ENCODE measurements around the gene BEST4.
"Not testable (repeated sequence)": the region's sequence is repeated elsewhere in the genome, so short reads cannot be mapped to it uniquely, and the experiment has no call there.

BEST4 gene

DNA sequence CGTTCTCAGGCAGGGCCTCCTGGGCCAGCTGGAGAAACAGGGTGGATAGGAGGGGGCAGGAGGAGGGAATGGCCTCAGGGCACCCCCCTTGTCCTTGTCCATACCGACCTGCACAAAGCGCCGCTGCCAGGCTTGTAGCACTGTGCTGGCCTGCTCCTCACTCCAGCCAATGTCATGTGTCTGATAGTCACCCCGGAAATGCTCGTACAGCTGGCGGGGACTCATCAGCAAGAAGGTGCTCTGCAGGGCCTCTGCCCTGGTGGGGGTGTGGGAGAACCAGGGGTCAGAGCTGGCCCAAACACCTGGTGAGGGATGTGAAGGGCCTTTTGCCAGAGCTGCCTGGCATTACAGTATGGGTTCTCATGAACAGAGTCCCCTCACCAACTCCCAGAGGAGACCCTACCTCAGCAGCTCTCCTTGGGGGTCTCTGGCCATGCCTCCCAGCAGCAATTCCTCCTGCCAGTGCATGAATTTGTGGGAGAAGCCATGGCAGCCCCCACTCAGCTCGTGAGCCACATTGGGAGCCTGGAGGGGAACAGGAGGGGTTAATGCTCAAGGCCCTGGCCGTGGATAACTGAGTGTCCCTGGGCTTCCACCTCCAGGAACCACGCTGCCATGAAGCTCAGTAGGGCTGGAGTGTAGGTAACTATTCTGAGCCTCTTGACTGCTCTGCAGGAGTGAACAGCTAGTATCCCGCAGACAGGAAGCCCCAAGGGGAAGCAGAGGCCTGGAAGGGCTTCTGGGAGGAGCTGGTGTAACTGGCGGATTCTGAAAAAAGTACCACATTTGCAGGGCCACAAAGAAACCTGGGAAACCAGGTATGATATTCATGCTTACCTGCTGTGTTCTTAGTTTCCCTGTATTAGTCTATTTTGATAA, 41.8 kb upstream of the BEST4 start:
- no peak for DNase-seq (ENCODE audit: low read depth)
- H3K4me3 ChIP-seq (ENCODE audit: low read length) = no peak overlapping the region
- TF ChIP-seq, protein P1, sequence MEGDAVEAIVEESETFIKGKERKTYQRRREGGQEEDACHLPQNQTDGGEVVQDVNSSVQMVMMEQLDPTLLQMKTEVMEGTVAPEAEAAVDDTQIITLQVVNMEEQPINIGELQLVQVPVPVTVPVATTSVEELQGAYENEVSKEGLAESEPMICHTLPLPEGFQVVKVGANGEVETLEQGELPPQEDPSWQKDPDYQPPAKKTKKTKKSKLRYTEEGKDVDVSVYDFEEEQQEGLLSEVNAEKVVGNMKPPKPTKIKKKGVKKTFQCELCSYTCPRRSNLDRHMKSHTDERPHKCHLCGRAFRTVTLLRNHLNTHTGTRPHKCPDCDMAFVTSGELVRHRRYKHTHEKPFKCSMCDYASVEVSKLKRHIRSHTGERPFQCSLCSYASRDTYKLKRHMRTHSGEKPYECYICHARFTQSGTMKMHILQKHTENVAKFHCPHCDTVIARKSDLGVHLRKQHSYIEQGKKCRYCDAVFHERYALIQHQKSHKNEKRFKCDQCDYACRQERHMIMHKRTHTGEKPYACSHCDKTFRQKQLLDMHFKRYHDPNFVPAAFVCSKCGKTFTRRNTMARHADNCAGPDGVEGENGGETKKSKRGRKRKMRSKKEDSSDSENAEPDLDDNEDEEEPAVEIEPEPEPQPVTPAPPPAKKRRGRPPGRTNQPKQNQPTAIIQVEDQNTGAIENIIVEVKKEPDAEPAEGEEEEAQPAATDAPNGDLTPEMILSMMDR (IDR thresholded peaks at IDR 0.05; ENCODE audit: insufficient read depth, low read depth, low read length, missing control alignments) = no peak

DNA sequence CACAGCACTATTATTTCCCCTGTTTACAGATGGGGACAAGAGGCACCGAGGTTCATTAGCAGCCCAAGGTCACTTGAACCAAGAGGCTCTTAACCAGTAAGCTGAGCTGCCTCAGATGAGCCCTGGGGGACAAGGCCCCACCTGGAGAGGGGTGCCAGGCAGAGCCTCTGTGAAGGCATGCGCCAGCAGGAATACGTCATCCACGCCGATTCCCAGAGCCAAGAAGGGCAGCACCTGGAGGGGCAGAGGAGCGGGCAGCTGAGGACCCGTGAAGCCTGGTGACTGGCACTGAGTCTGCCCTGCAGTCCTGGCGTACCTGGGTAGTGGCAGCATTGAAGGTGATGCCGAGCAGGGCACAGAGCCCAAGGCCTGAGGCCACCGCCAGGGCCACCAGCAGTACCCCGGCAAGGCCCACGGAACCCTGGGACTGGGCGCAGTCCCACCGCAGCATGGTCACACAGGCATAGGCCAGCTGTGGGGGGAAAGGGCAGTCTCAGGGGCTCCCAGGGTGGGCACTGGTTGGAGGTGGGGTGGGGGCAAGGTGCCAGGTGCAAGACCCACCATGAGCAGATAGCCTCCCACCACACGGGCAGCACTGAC, 41.0 kb upstream of the BEST4 start:
- no peak for DNase-seq (ENCODE audit: low read depth)
- TF ChIP-seq, protein P1 (IDR thresholded peaks at IDR 0.05; ENCODE audit: insufficient read depth, low read depth, low read length, missing control alignments) = no peak
- no peak overlapping the region for H3K4me3 ChIP-seq (ENCODE audit: low read length)

DNA sequence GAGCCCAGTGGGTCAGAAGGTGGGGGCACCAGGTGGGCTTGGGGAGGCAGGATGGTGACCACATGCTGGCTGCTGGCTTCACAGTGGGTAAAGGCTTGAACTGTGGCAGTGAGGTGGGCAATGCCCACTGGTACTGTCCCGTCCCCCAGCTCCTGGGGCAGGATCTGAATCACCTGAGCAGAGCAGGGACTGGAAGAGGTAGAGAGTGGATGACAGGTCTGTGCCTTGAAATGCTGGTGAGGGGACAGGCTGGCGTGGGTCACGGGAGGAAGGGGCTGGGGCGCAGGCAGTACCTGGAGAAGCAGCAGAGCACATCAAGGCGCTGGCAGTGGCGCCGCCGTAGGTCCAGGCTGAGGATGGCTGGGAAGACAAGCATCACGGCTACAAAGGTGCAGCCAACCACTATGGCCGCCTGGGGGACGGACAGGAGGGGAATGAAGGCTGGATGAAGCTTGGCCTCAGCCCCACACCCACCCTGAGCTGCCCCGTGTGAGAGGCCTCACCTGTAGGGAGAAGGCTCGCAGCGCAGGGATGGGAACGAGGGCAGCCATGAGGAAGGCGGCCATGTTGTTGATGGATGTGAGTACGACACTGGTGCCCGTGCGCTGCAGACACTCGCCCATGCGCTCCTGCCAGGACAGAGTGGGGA, 40.2 kb upstream of the BEST4 start:
- H3K4me3 ChIP-seq (ENCODE audit: low read length) = no peak overlapping the region
- DNase-seq (ENCODE audit: low read depth) = no peak
- TF ChIP-seq, protein P1 (IDR thresholded peaks at IDR 0.05; ENCODE audit: insufficient read depth, low read depth, low read length, missing control alignments) = no peak

DNA sequence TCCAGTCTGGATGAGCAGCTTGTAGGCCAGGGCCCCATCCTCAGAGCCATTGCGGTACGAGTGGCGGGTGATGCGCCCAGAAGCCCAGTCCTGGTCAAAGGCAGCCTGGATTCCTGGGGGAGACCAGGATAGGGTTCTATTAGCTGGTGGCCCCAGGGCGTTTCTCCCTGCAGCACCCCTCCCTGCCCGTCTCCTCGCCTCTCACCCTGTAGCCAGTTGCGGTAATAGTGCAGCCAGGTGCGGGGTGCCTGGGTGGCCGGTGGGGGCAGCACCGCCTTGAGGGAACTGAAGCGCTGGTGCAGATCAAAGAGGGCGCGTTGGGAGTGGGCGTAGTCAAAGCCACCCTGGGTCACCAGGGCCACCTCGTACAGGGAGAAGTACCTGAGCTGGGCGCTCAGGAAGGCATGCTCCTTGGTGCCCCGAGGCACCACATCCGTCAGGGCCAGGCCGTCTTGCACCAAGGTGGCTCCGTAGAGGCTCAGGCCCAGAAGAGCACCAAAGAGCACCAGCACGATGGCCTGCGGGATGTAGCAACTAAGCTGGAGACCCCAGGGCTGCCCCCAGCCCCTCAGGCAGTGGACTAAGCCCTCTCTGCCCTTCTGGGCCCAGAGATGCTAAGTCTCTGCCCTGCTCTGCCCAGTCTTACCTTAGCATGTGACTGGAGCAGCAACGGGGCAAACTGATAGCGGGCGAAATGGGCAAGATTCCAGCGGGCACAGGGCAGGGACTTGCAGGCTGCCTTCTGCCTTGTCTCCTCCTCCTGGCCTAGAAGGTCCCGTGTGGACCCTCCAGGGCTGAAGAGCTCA, 39.4 kb upstream of the BEST4 start:
- no peak overlapping the region for H3K4me3 ChIP-seq (ENCODE audit: low read length)
- TF ChIP-seq, protein P1 (IDR thresholded peaks at IDR 0.05; ENCODE audit: insufficient read depth, low read depth, low read length, missing control alignments) = no peak
- DNase-seq (ENCODE audit: low read depth) = no peak

DNA sequence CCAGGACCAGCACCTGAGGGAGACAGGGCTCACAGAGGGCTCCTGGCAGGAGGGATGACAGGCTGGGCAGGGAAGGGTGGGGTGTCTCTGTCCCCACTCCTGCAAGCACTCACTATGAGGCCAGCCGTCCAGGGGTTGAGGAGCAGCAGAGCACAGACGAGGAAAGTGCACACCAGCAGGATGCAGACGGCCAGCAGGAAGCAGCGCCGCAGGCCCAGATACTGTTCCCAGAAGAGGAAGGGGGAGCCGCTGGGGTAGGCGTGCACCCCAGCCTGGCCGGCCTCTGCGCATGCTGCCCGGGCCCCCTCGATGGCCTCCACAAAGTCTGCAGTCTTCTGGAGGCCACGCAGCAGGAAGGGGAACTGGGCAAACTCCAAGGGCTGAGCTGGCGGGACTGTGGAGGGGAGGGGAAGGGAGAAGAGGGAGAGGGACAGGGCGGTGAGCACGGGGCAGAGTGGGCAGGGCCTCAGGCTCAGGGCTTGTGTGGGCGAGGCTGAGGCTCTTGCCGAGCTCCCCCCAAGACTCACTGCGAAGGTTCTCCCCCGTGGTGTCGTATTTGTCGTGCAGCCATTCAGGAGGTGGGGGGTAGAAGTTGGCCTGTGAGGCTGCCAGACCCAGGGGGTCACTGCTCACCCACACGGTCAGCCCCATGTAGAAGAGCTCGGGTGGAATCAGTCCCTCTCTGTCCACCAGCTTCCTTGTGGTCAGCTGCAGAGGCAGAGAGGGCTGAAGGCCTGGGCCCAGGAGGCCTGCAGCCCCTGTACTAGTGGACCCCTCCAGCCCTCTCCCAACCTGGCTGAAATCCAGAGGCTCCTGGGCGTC, 38.6 kb upstream of the BEST4 start:
- DNase-seq (ENCODE audit: low read depth) = no peak
- no peak overlapping the region for H3K4me3 ChIP-seq (ENCODE audit: low read length)
- TF ChIP-seq, protein P1 (IDR thresholded peaks at IDR 0.05; ENCODE audit: insufficient read depth, low read depth, low read length, missing control alignments) = no peak

DNA sequence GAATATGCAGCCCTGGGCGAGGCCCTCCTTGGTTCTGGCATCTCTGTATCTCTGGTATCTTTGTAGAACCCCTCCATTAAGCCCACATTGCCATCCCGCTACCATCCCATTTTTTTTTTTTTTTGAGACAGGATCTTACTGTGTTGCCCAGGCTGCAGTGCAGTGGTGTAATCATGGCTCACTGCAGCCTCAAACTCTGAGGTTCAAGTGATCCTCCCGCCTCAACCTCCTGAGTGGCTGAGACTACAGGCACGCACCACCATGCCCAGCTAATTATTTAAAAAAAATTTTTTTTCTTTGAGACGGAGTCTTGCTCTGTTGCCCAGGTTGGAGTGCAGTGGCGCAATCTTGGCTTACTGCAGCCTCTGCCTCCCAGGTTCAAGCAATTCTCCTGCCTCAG, 36.4 kb upstream of the BEST4 start:
- not testable (repeated sequence) for DNase-seq (ENCODE audit: low read depth); H3K4me3 ChIP-seq (ENCODE audit: low read length)
